ENCODE results near the gene TMEM185B.

TMEM185B gene

DNA sequence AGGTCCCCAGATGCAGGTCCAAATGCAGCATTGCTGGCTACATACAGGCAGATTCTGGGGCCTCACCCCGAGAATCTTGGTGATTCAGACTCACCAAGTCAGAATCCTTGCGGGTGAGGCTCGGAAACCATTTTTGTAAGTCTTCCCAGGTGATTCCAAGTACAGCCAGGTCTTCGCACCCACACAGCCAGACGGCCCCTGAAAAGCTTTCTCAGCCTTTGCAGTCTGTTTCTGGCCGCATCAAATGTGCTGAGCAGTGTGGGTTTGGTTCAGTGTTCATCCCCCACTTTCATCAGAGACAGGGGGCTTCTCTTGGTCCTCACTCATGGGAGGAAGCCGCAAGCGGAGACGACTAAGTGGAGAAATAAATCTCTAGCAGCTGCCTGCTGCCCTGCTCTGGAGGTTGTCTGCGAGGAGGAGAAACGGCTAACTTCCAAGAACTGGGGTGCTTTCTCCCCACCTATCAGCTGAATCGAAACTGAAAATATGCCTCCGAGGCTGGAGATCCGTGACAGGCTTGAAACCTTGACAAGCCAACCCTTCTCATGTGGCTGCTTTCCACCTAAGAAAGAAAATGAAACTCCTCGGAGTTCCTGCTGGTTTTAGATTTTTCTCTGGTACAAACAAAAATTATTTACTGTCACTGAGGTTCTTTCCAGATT lies 8.9 kb upstream of the TMEM185B start:
- DNase-seq (ENCODE audit: low read depth in 1 of 2, low spot score in 1 of 2) = peak in 1 of 2 donors; percentile 54

- no peak for DNase-seq (ENCODE audit: low read depth in 1 of 2, low spot score in 1 of 2)
These were observed 8.4 kb upstream of the TMEM185B start for GRCh38 chr2:120231564-120231973.

DNA sequence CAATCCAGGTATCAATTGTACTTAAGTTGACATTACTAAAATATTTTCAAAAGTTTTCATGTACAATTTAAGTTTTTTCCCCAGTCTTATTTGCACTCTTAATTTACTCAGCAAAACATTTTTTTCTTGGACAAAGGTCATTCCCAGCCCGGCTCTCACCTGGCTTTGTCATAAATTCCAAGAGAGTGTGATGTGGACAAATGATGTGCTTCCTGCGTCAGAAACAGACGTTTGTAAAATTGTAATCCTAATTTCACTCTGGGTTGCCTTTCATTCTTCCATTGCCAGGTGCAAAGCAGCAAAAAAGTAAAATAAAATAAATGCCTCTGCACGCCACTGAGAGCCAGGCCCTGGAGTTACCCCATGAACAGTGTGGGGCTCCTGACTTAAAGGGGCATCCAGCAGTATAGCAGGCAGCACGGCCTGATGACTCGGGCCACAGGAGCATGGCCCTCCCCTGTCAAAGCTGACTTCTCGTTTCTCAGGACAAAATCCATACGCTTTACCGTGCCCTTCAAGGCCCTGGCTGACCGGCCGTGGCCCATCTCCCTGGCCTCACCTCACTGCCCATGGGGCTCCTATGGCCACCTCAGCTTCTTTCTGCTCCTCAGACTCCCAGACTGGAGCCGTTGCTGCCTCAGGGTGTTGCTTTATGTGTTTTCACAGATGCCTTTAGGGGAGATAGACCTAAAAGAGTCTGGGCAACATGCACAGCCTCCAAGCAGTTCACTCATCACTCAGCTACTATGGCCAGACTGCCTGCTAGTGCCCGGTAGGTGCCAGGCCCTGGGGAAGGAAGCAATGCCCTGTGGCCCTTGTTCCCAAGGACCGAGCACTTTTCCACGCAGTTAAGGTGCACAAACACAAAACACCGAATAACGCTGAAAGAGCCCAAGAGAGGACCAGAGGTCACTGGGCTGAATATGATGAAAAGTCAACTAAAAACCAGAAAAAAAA lies 7.6 kb upstream of the TMEM185B start:
- DNase-seq (ENCODE audit: low read depth in 1 of 2, low spot score in 1 of 2) = no peak

GRCh38 chr2:120229341-120229740 lies 6.1 kb upstream of the TMEM185B start:
- DNase-seq (ENCODE audit: low read depth in 1 of 2, low spot score in 1 of 2) = no peak

DNA sequence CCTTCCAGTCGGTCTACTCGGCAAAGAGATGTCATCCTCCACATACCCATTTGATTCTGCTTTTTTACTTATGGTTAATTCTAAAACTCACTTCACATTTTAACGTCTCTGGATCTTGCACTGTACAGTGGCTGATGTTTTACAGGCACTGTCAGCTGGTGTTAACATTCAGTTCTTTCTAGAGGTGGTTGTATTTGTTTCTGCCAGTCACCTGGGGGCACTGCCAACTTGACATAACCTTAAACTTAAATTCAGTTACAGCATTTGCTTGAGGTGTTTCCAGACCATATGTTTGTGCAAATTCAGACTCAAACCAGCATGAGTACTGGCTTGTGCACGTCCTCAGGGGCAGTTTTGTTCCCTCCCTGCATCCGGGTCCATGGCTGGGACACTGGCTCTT lies 5.3 kb upstream of the TMEM185B start:
- no peak for DNase-seq (ENCODE audit: low read depth in 1 of 2, low spot score in 1 of 2)

DNA sequence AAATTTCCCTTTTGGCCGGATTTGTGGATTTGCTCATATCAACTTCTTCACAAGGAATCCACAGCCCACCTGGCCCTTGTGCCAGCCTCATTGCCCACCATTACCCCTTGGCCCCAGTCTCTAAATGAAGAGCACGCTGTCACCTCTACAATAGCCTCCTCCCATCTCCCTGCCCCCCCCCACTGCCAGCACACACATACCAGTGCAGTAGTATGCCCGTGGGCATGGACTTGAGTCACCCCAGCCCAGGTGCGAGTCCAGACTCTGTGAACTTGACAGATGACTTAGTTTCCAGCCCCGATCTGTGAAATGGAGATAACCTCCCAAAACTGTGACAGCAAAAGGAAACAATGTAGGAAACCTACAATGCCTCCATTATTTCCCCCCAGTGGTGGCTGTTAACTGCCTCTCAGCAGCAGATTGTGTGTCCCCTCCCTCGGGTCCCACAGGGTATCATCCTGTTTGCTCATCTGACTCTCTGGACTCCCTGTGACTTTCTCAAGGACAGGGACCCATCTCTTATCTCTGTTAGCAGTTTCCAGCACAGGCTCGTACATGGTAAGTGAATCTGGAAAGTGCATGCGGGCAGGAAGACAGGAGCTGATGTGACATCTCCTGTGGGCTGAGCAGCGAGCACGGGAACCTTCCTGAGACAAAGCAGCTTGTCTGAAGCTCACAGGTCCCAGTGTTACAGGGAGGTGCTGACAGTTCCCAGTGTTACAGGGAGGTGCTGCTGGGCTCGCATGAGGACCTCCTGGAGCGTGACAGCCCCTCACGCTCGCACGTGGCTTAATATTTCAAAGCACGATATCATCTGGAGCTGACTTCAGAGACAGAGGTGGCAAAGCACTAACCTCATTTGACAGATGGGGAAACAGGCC lies 4.2 kb upstream of the TMEM185B start:
- no peak for DNase-seq (ENCODE audit: low read depth in 1 of 2, low spot score in 1 of 2)

DNA sequence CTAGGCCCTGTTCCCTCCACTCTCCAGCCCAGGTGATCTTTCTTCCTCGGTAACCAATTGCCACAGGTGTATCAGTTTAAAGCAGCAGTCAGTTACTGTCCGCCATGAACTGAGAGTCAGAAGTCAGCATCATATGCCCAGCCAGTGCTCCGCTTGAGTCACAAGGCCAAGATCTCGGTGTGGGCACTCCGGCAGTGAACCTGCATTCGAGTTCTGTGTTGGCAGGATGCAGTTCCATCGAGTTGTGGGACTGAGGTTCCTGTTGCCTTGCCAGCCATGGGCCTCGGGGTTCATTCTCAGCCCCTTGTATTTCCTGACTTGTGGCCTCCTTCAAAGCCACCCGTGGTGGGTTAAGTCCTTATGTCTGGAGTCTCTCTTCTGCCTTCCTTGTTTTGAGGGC lies 3.1 kb upstream of the TMEM185B start:
- no peak for DNase-seq (ENCODE audit: low read depth in 1 of 2, low spot score in 1 of 2)

GRCh38 chr2:120225549-120226065 lies 2.4 kb upstream of the TMEM185B start:
- DNase-seq (ENCODE audit: low read depth in 1 of 2, low spot score in 1 of 2) = no peak

DNA sequence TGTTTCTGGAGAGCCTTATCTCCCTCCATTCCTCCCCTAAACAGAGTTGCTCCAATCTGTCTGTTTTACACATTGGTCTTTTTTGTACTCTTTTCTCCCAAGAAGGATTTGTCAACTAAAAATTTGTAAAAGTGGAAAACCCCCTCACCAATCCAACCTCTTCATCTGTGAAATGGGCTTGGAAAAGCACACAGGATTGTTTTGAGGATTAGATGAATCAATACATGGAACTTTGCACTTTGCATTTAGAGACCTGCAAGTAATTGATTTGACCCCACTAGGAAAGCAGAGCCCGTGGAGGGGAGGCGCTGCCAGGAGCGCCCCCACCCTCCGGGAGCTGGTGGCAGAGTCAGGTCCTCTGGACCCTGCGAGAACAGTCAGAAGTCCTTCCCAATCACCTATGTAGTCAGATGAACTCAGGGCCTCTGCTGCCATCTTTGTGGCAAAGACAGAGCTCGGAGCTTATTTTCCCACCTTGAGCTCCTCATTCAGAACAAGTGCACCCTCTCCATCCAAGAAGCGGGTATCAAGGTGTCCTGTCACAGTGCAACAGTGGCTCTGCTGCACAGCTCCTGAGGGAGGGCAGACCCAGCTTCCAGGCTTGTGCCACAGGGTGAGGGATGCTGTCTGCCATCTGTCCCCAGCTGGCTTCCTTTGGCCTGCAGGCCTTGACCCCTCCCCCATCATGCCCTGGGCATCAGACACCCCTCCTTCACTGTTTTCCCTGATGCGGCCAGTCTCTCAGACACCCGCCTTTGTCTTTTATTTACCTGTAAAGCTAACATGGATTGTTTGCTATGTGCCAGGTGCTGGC lies 1.7 kb upstream of the TMEM185B start:
- DNase-seq (ENCODE audit: low read depth in 1 of 2, low spot score in 1 of 2) = no peak

DNA sequence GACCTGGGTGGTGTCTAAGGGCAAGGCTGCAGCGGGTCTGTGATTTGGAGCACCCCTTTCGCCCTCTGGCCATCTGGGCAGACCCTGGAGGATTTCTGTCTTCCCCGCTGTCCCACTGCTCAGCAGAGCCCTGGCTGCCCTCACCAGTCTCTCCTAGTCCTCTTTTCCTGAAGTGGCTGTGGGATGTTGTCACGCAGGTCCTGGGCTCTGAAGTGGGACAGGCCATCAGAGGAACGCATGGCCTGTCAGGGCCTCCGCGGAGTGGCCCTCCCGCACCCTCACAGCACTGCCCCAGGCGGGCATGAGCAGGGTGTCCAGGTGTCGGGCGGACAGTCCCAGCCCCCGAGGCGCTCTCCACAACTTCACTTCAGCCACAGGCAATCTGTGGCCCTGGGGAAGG lies 1.1 kb upstream of the TMEM185B start:
- DNase-seq (ENCODE audit: low read depth in 1 of 2, low spot score in 1 of 2) = no peak

DNA sequence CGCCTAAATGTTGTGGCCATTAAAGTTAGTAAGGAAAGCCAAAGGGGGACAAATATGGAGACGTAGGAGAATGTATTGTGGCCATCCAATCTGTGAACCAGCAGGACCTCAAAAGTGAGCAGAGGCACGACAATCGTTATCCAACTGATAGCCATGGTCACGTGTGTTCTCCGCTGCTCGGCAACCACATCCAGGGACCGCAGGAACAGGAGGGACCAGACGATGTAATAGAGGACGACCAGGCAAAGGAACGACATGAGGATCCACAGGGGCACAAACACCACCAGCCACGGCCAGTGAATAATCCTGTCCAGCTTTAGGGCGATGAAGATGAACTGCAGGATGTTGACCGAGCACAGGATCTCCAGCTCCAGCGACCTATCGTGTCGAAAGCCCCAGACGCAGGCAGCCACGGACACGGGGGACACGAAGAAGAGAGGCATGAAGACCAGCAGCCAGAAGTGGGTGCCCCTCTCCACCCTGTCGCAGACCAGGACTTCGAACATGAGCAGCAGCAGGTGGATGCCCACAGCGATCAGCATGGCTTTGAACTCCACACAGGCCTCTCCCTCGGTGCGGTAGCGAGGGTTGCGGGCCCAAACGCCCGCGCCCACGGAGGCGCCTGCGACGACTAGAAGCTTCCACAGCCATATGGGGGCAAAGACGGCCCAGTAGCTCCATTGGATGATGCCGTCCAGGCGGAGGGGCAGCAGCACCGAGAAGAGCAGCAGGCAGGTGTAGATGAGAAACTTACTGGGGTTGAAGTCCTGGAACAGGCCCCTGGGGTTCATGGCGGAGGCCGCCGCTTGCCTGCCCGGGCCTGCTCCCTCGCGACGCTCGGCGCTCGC lies 790 bp downstream of the TMEM185B start:
- no peak for DNase-seq (ENCODE audit: low read depth in 1 of 2, low spot score in 1 of 2)

DNA sequence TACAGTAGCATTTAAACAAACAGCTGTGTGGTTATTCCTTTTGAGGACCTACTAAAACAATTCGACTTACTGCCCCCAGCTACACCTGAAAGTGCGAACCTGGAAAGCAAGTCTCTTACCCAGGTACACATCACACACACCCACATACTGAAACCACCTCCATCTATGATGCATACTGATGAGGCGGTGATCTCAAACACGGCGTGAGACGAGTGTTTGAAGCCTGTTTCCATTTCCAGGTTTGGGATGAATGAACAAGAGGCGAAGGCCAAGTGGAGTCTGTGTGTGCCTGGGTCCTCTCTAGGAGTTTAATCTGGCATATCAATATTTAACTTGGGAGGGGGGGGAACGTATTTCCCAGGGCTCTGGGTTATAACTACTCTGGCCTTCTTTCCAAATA lies 1.6 kb downstream of the TMEM185B start:
- DNase-seq (ENCODE audit: low read depth in 1 of 2, low spot score in 1 of 2) = no peak

GRCh38 chr2:120220756-120221155 lies 2.4 kb downstream of the TMEM185B start:
- no peak for DNase-seq (ENCODE audit: low read depth in 1 of 2, low spot score in 1 of 2)

DNA sequence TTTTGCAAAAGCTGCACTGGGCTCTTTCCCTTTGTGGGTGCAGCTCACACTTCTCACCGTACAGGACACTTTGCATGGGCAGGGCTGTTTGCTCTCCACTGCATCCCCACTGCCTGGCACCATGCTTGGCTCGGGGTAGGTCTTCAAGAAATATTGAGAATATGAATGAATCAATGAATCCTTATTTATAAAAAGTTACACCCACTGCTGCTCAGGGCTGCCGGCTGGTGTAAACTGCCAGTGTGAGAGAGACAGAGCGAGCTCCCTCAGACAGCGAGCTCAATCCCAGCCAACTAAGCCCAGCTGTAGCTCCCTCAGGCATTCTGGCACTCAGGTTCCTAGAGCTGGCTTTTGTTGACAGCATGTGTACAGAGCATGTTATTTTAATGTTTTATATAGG lies 3.4 kb downstream of the TMEM185B start:
- DNase-seq (ENCODE audit: low read depth in 1 of 2, low spot score in 1 of 2) = no peak

GRCh38 chr2:120219291-120219690 lies 3.9 kb downstream of the TMEM185B start:
- DNase-seq (ENCODE audit: low read depth in 1 of 2, low spot score in 1 of 2) = no peak

GRCh38 chr2:120218181-120218580 lies 5.0 kb downstream of the TMEM185B start:
- DNase-seq (ENCODE audit: low read depth in 1 of 2, low spot score in 1 of 2) = no peak

- no peak for DNase-seq (ENCODE audit: low read depth in 1 of 2, low spot score in 1 of 2)
These were observed 12.9 kb downstream of the TMEM185B start for GRCh38 chr2:120210270-120210693.

- DNase-seq (ENCODE audit: low read depth in 1 of 2, low spot score in 1 of 2) = no peak
These were observed 13.6 kb downstream of the TMEM185B start for GRCh38 chr2:120209427-120210269.
